Spleen (tissue), 11 donors: Measurements from ENCODE around the gene KDM4B. TPM values are rescaled to one million over a fixed set of nuclear protein-coding genes. Genes with fewer than 3 reads are reported as not detected.

Experiments
- DNase-seq: peaks from one replicate; pipeline ENCODE4 v3.0.0-alpha.2; 2020
- H3K27ac ChIP-seq, 8 donors: fragments of 200-600 bp; sonication (generic) in 7 of 8; 1 replicate in 4 of 8; 2 replicates in 4 of 8; pipeline versions ENCODE4 v1.5.0 to v1.8.0; 2016 to 2021; ENCODE audit warnings: inconsistent platforms in 4 of 8, mild to moderate bottlenecking in 4 of 8, moderate library complexity in 1 of 8
- H3K27me3 ChIP-seq, 7 donors: fragments of 200-600 bp; sonication (generic) in 6 of 7; replicated peaks in 1 of 7; 1 replicate in 4 of 7; 2 replicates in 3 of 7; pipeline versions ENCODE4 v1.5.0 to v1.8.0; 2016 to 2021; ENCODE audit warnings: inconsistent platforms in 3 of 7, mild to moderate bottlenecking in 1 of 7
- H3K36me3 ChIP-seq, 6 donors: fragments of 200-600 bp; sonication (generic) in 5 of 6; 1 replicate in 4 of 6; 2 replicates in 2 of 6; pipeline versions ENCODE4 v1.5.0 to v1.8.0; 2016 to 2021; ENCODE audit warnings: inconsistent platforms in 2 of 6
- H3K4me1 ChIP-seq, 6 donors: fragments of 200-600 bp; sonication (generic) in 5 of 6; 1 replicate in 3 of 6; 2 replicates in 3 of 6; pipeline versions ENCODE4 v1.5.0 to v1.8.0; 2016 to 2021; ENCODE audit warnings: inconsistent platforms in 3 of 6
- H3K4me3 ChIP-seq, 8 donors: fragments of 200-600 bp; sonication (generic) in 7 of 8; 1 replicate in 4 of 8; 2 replicates in 4 of 8; pipeline versions ENCODE4 v1.5.0 to v1.8.0; 2016 to 2021; ENCODE audit warnings: inconsistent platforms in 4 of 8, mild to moderate bottlenecking in 4 of 8, moderate library complexity in 2 of 8
- H3K9me3 ChIP-seq, 8 donors: fragments of 200-600 bp; sonication (generic) in 7 of 8; 1 replicate in 4 of 8; 2 replicates in 4 of 8; pipeline versions ENCODE4 v1.5.0 to v1.8.0; 2016 to 2021; ENCODE audit warnings: inconsistent platforms in 4 of 8
- CTCF ChIP-seq, 11 experiments: fragments of 200-600 bp in 7 of 11; fragments of 450-650 bp in 4 of 11; sonication (generic) in 4 of 11; IDR thresholded peaks in 8 of 11; conservative IDR thresholded peaks in 3 of 11; 1 replicate in 7 of 11; 2 replicates in 4 of 11; pipeline versions ENCODE4 v1.4.0 to v1.8.0; 2016 to 2021; ENCODE audit warnings: antibody characterized with exemption in 11 of 11, inconsistent platforms in 4 of 11, mild to moderate bottlenecking in 1 of 11
- POLR2A ChIP-seq, 3 donors: fragments of 450-650 bp; IDR thresholded peaks; one replicate each; pipeline ENCODE4 v1.5.1; 2017; ENCODE audit warnings: antibody characterized with exemption in 3 of 3, mild to moderate bottlenecking in 1 of 3
- POLR2AphosphoS5 ChIP-seq, 3 donors: sonication (generic); formaldehyde crosslinking; IDR thresholded peaks; one replicate each; pipeline ENCODE4 v1.5.1; 2017; ENCODE audit warnings: antibody characterized with exemption in 3 of 3
- WGBS, 5 donors: extraction: QIAGEN DNeasy Blood & Tissue Kit in 3 of 5; methylation state at CpG; one replicate each; pipeline versions ENCODE4 v1.1.5 to v1.1.7; 2013 to 2018; 5-methylcytosine and 5-hydroxymethylcytosine counted together
- intact Hi-C: fragments of 100-400 bp; cut with DNase I; formaldehyde crosslinking; loops from one replicate; pipeline ENCODE4 v1.15.0; 2023; ENCODE audit warnings: low total_unique reads
- polyA plus RNA-seq, 3 donors: library from polyadenylated mRNA; stranded (reverse); fragments of 200-250 nt; gene quantifications; one replicate each; pipeline ENCODE4 v1.2.1, GENCODE V29; 2013
- total RNA-seq, 7 donors: library from RNA; depleted of rRNA in 3 of 7; stranded (reverse); fragments of >200 nt in 3 of 7; fragmentation: NEBNext Ultra II Directional in 4 of 7; extraction: Animal tissue kit (Norgen Biotek cat#: 25700) in 4 of 7; gene quantifications; one replicate each; pipeline versions ENCODE4 v1.1.0 to v1.2.1, GENCODE V29; 2016 to 2021
- donor health status: healthy with polysubstance abuse.
- donor health status: DM: no; HTN: no; CAD: no; lungs with moderate emphysema.
- donor health status: DM: no; HTN: no; CAD: no.
- donor health status: Bipolar disorder and iron deficiency.
- donor health status: healthy.
- donor health status: DM: no; HTN: no; CAD: no.
- donor health status: DM: yes; HTN: yes; CAD: no.

Gene KDM4B
- total and polyA plus RNA-seq, 10 donors, result 18.3 to 80.5 (median 52.4) TPM

GRCh38 chr19:5000120-5000611, 31.3 kb downstream of the KDM4B start:
- WGBS, 5 donors, result 86 to 95% (median 94%) methylated on average over 6 of the region's 6 CpGs
- H3K9me3 ChIP-seq, result no peaks in the 10 kb centered on the region
- intact Hi-C loops, result no loop called here

GRCh38 chr19:5001615-5002014, 32.7 kb downstream of the KDM4B start:
- WGBS, 5 donors, result 49 to 78% (median 62%) methylated on average over 3 of the region's 3 CpGs
- DNase-seq, result no peak
- Histone ChIP-seq H3K27ac (no peak overlapping the region), H3K4me1 (peaks cover 0 to 25% (median 11%) of the 10 kb centered on the region in 6 donors), H3K4me3 (no peak overlapping the region), H3K9me3 (no peaks in the 10 kb centered on the region), H3K36me3 (peaks cover 0 to 41% (median 2%) of the 10 kb centered on the region in 6 donors), H3K27me3 (no peaks in the 10 kb centered on the region)
- intact Hi-C loops, result no loop called here
- TF ChIP-seq CTCF (IDR thresholded peaks at IDR 0.05 in 8 of 11, conservative IDR thresholded peaks at IDR 0.05 in 3 of 11), result peak in 10 of 11 experiments; percentile 24 to 76 (median 61)
- no peak for TF ChIP-seq POLR2AphosphoS5 (IDR thresholded peaks at IDR 0.05)

More at GRCh38 chr19:5000120-5000611, 31.3 kb downstream of the KDM4B start:
- TF ChIP-seq POLR2AphosphoS5 (IDR thresholded peaks at IDR 0.05) (no peak), CTCF (IDR thresholded peaks at IDR 0.05 in 8 of 11, conservative IDR thresholded peaks at IDR 0.05 in 3 of 11) (no peak), POLR2A (IDR thresholded peaks at IDR 0.05) (no peak)
- no peak overlapping the region for H3K4me3 ChIP-seq
- H3K27me3 ChIP-seq, result no peaks in the 10 kb centered on the region
- H3K27ac ChIP-seq, result no peak overlapping the region
- DNase-seq, result no peak
- peaks cover 0 to 52% (median 6%) of the 10 kb centered on the region in 6 donors for H3K36me3 ChIP-seq
- peaks cover 0 to 21% (median 7%) of the 10 kb centered on the region in 6 donors for H3K4me1 ChIP-seq

- Histone ChIP-seq H3K36me3 (peaks cover 0 to 41% (median 0%) of the 10 kb centered on the region in 6 donors), H3K4me3 (no peak overlapping the region), H3K4me1 (peaks cover 0 to 25% (median 11%) of the 10 kb centered on the region in 6 donors), H3K9me3 (peaks cover 0 to 1% (median 0%) of the 10 kb centered on the region in 8 donors), H3K27me3 (no peaks in the 10 kb centered on the region), H3K27ac (no peak overlapping the region)
- 88 to 95% (median 94%) methylated on average over 4 of the region's 4 CpGs for WGBS, 5 donors
- no peak for DNase-seq
- intact Hi-C loops, result no loop called here
- TF ChIP-seq CTCF (IDR thresholded peaks at IDR 0.05 in 8 of 11, conservative IDR thresholded peaks at IDR 0.05 in 3 of 11), result no peak
Observed at GRCh38 chr19:5002143-5002542, 33.2 kb downstream of the KDM4B start.

GRCh38 chr19:5003781-5004180, 34.9 kb downstream of the KDM4B start:
- Histone ChIP-seq H3K27me3 (no peaks in the 10 kb centered on the region), H3K4me3 (no peak overlapping the region), H3K27ac (no peak overlapping the region), H3K9me3 (peaks cover 0 to 13% (median 3%) of the 10 kb centered on the region in 8 donors), H3K36me3 (peaks cover 0 to 34% (median 0%) of the 10 kb centered on the region in 6 donors), H3K4me1 (peaks cover 0 to 25% (median 11%) of the 10 kb centered on the region in 6 donors)
- intact Hi-C loops, result no loop called here
- 90 to 94% (median 91%) methylated on average over 18 of the region's 18 CpGs for WGBS, 5 donors
- TF ChIP-seq POLR2AphosphoS5 (IDR thresholded peaks at IDR 0.05), result no peak
- no peak for TF ChIP-seq CTCF (IDR thresholded peaks at IDR 0.05 in 8 of 11, conservative IDR thresholded peaks at IDR 0.05 in 3 of 11)
- TF ChIP-seq POLR2A (IDR thresholded peaks at IDR 0.05), result no peak
- DNase-seq, result no peak
